Testis (tissue), 2 donors: ENCODE data around the gene FAM25G.
"Not testable (repeated sequence)": the region's sequence is repeated elsewhere in the genome, so short reads cannot be mapped to it uniquely, and the experiment has no call there.

Source experiments
- CTCF ChIP-seq, 3 experiments: fragments of 450-650 bp in 2 of 3; fragments of 200-600 bp in 1 of 3; sonication (generic) in 1 of 3; IDR thresholded peaks; one replicate each; pipeline ENCODE4 v1.5.1; 2016 to 2019; ENCODE audit warnings: antibody characterized with exemption in 3 of 3, mild to moderate bottlenecking in 2 of 3, moderate library complexity in 1 of 3
- POLR2A ChIP-seq: fragments of 450-650 bp; IDR thresholded peaks from one replicate; pipeline ENCODE4 v1.6.1; 2017; ENCODE audit warnings: antibody characterized with exemption, mild to moderate bottlenecking, moderate library complexity

- not testable (repeated sequence) for TF ChIP-seq POLR2A; CTCF (IDR thresholded peaks at IDR 0.05)
Observed at GRCh38 chr10:47536430-47536829, 44.9 kb upstream of the FAM25G start.
